Fibroblast of villous mesenchyme (primary cell): Measurements from ENCODE around the gene SPRN. TPM values are rescaled to one million over a fixed set of nuclear protein-coding genes. Genes with fewer than 3 reads are reported as not detected.

Experiments used
- DNase-seq: peaks from one replicate; pipeline ENCODE4 v3.0.0-alpha.2; 2010; ENCODE audit warnings: low read depth
- H3K4me3 ChIP-seq: 2 replicates; pipeline ENCODE4 v1.5.1; 2011; ENCODE audit warnings: low read depth, mild to moderate bottlenecking, low read length
- total RNA-seq: library from RNA; depleted of rRNA; stranded (reverse); fragments of >200 nt; gene quantifications from 2 replicates; pipeline ENCODE4 v1.2.3, GENCODE V29; 2012
- TF ChIP-seq, protein P1 (sequence below): IDR thresholded peaks from 2 replicates; pipeline ENCODE4 v1.5.1; 2012; ENCODE audit warnings: low read depth, mild to moderate bottlenecking, low read length; ENCODE audit not compliant: insufficient read depth

Gene SPRN
- total RNA-seq, 1 donor = 0.43 TPM

DNA sequence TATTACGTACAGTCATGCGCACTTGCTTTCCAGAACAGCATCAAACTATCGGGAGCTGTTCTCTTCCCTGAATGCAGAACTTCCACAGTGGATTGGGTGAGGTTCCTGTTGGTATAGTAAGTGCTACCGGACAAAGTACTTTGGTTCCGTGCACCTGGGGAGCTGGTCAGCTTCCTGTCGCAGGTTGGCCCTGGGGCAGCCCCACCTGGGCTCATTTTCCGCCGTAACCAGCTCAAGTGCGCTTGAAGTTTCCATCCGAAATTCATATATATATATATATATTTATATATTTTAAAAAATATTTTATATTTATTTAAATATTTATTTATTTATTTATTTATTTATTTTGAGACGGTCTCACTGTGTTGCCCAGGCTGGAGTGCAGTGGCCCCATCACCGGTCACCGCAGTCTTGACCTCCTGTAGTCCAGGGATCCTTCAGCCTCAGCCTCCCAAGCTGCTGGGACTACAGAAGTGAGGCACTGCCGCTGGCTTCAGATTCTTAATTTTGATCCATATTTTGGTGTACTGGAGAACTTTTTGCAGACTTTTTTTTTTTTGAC is 35.9 kb upstream of the SPRN start:
- TF ChIP-seq, protein P1, sequence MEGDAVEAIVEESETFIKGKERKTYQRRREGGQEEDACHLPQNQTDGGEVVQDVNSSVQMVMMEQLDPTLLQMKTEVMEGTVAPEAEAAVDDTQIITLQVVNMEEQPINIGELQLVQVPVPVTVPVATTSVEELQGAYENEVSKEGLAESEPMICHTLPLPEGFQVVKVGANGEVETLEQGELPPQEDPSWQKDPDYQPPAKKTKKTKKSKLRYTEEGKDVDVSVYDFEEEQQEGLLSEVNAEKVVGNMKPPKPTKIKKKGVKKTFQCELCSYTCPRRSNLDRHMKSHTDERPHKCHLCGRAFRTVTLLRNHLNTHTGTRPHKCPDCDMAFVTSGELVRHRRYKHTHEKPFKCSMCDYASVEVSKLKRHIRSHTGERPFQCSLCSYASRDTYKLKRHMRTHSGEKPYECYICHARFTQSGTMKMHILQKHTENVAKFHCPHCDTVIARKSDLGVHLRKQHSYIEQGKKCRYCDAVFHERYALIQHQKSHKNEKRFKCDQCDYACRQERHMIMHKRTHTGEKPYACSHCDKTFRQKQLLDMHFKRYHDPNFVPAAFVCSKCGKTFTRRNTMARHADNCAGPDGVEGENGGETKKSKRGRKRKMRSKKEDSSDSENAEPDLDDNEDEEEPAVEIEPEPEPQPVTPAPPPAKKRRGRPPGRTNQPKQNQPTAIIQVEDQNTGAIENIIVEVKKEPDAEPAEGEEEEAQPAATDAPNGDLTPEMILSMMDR = no peak
- DNase-seq = no peak

DNA sequence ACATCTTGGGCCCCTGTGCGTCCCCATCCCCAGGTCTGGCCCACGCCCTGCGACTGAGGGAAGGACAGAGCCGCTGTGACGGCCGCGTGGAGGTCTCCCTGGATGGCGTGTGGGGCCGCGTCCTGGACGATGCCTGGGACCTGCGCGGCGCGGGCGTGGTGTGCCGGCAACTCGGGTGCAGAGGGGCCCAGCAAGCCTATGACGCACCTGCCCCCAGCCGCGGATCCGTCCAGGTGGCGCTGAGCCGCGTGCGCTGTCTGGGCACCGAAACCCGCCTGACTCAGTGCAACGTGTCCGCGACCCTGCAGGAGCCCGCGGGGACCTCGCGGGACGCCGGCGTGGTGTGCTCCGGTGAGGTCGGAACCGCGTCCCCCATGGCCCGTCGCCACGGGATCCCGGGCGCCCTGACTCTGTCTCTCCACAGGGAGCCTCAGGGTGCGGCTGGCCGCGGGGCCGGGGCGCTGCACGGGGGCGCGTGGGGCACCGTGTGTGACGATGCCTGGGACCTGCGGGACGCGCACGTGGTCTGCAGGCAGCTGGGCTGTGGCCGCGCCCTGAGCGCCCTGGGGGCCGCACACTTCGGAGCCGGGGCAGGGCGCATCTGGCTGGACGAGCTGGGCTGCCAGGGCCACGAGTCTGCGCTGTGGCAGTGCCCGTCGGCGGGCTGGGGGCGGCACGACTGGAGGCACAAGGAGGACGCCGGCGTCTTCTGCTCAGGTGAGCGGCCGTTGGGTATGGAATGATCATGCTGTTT is 35.2 kb upstream of the SPRN start:
- DNase-seq = no peak
- TF ChIP-seq, protein P1 = no peak
- no peak overlapping the region for H3K4me3 ChIP-seq

More for the DNA sequence above, 35.9 kb upstream of the SPRN start:
- no peak overlapping the region for H3K4me3 ChIP-seq

DNA sequence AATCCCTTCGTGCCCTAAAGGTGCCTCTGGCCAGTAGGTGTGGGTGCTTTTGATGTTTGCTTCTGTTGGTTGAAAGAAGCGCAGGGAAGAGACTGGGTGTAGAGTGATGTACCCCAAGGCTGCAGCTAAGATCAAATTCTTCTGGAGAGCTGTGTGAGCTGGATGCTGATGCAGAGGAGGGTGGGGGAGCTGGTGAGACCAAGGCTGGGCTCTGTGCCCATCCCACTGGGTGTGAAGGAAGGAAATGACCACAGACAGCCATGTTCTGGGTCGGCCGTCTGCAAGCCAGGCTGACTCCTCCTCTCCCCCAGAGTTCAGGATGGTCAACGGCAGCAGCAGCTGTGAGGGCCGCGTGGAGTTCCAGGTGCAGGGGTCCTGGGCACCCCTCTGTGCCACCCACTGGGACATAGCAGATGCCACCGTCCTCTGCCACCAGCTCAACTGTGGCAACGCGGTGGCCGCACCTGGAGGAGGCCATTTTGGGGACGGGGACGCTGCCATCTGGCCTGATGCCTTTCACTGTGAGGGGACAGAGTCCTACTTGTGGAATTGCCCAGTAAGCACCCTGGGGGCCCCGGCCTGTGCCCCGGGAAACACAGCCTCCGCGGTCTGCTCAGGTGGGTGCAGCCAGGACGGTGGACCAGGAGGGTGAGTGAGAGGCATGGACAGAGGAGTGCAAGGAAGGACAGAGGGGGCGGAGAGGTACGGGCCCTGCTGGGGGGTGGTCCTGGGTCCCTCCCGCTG is 34.5 kb upstream of the SPRN start:
- no peak overlapping the region for H3K4me3 ChIP-seq
- TF ChIP-seq, protein P1 = no peak
- no peak for DNase-seq

DNA sequence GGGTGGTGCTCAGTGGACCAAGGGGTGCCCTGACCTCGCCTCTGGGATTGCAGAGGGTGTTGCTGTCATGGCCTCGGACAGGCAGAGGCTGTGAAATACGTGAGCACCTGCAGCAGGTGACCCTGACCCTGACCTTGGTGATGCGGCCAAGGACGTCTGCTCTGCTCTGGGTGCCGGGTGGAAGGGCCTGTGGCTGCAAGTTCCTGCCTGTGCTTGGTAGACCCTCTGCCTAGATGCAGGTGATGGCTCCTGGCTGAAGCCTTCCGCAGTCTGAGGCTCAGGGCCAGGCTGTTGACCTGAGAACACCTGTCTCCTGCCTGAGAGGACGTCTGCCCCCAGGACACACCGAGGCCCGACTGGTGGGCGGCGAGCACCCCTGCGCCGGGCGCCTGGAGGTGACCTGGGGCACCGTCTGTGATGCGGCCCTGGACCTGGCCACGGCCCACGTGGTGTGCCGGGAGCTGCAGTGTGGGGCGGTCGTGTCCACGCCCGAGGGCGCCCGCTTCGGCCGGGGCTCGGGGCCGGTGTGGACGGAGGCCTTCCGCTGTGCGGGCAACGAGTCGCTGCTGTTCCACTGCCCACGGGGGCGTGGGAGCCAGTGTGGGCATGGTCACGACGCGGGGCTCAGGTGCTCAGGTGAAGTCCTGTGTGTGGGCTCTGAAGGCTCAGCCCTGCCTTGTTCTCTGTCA is 33.7 kb upstream of the SPRN start:
- no peak for DNase-seq
- TF ChIP-seq, protein P1 = no peak
- H3K4me3 ChIP-seq = no peak overlapping the region

DNA sequence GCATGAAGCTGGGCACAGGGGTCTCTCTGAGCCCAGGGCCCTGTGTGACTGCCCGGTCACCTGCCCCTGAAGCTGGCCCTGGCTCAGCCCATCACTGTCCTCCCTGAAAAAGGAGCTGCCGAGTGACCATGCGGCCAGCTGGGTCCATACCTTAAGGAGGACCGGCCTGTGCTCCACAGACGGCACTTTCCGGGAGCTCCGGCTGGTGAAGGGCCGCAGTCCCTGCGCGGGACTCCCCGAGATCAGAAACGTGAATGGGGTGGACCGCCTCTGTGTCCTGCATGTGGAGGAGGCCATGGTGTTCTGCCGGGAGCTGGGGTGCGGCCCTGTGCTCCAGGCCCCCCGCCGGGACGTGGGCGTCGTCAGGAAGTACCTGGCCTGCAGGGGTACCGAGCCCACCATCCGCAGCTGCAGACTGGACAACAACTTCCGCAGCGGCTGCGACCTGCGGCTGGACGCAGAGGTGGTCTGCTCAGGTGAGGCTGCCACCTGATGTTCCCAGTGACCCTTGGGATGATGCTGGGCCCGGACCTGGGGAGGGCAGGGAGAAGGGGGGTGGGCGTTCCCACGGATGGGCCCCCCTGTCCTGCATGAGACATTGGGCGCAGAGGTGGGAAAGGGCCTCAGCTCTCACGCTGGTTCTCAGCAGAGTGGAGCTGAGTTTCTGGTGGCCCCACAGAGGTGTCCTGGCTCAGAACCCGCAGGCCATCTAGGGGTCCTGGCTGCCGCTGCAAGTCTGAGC is 32.8 kb upstream of the SPRN start:
- no peak overlapping the region for H3K4me3 ChIP-seq
- TF ChIP-seq, protein P1 = no peak
- no peak for DNase-seq
